NCI-H748 (cell line): ENCODE data around the gene CARD6.
"Not testable (repeated sequence)": the region's sequence is repeated elsewhere in the genome, so short reads cannot be mapped to it uniquely, and the experiment has no call there.

Experiments used
- DNase-seq: peaks from one replicate; lab custom pipeline; 2025; ENCODE audit not compliant: unreplicated experiment; lab: John Stamatoyannopoulos, UW

CARD6 gene, protein sequence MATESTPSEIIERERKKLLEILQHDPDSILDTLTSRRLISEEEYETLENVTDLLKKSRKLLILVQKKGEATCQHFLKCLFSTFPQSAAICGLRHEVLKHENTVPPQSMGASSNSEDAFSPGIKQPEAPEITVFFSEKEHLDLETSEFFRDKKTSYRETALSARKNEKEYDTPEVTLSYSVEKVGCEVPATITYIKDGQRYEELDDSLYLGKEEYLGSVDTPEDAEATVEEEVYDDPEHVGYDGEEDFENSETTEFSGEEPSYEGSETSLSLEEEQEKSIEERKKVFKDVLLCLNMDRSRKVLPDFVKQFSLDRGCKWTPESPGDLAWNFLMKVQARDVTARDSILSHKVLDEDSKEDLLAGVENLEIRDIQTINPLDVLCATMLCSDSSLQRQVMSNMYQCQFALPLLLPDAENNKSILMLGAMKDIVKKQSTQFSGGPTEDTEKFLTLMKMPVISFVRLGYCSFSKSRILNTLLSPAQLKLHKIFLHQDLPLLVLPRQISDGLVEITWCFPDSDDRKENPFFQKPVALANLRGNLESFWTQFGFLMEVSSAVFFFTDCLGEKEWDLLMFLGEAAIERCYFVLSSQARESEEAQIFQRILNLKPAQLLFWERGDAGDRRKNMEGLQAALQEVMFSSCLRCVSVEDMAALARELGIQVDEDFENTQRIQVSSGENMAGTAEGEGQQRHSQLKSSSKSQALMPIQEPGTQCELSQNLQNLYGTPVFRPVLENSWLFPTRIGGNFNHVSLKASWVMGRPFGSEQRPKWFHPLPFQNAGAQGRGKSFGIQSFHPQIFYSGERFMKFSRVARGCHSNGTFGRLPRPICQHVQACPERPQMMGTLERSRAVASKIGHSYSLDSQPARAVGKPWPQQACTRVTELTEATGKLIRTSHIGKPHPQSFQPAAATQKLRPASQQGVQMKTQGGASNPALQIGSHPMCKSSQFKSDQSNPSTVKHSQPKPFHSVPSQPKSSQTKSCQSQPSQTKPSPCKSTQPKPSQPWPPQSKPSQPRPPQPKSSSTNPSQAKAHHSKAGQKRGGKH

DNA sequence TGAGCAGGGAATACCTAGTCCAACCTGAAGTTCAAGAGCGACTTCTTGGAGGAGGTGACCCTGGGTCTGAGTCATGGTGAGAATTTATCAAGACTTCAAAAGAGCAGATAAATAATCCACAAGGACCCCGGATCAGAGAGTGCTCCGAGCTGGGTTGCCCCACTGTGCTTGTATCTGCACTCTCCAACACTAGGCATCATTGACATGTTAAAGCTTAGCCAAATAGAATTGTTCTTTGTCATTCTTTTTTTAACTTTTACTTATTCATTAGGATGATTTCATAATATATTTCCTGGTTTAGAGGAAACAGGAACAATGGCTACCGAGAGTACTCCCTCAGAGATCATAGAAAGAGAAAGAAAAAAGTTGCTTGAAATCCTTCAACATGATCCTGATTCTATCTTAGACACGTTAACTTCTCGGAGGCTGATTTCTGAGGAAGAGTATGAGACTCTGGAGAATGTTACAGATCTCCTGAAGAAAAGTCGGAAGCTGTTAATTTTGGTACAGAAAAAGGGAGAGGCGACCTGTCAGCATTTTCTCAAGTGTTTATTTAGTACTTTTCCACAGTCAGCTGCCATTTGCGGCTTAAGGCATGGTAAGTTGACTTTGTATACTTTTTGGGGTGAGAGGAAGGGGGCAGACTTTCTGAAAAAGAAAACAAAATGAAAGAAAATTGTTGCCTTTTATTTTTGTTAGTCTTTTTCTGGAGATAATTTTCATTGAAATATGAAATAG lies at the start of gene CARD6:
Gene CARD6, plus strand, starts transcription at position 300 of the 738 bp plus-strand sequence. Its CDS starts 16 bp downstream, at position 316.
- DNase-seq = peak; percentile 54

DNA sequence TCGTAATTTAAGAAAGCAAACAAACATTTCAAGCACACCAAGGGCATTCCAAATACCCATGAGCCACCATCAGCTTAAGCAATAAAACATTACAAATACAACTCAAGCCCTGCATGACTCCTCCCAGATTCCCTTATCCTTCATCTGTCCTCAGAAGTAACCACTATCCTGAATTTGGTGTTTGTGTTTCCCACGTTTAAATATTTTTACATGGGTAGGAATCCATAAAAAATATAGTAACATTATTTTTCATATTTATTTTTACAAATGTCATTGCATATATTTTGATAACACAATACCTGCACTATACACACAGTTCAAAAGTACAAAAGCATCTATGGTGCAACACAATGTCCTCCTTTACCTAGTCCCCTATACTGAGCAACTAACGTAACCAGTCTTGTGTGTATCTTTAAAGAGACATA lies 49.4 kb upstream of the CARD6 start:
- DNase-seq = no peak

DNA sequence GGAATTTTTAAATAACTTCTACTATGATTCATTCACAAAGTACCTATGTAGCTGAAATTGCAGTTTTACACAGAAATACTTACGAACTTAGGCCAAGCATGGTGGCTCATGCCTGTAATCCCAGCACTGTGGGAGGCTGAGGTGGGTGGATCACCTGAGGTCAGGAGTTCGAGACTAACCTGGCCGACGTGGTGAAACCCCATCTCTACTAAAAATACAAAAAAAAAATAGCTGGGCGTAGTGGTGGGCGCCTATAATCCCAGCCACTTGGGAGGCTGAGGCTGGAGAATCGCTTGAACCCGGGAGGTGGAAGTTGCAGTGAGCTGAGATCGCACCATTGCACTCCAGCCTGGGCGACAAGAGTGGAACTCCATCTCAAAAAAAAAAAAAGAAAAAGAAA lies 48.5 kb upstream of the CARD6 start:
- DNase-seq = not testable (repeated sequence)

DNA sequence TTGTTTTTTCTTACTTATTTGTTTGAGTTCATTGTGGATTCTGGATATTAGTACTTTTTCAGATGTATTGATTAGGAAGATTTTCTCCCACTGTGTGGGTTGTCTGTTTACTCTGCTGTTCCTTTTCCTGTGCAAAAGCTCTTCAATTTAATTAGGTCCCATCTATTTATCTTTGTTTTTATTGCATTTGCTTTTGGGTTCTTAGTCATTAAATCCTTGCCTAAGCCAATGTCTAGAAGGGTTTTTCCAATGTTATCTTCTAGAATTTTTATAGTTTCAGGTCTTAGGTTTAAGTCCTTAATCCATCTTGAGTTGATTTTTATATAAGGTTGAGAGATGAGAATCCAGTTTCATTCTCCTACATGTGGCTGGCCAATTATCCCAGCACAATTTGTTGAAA lies 46.8 kb upstream of the CARD6 start:
- not testable (repeated sequence) for DNase-seq

DNA sequence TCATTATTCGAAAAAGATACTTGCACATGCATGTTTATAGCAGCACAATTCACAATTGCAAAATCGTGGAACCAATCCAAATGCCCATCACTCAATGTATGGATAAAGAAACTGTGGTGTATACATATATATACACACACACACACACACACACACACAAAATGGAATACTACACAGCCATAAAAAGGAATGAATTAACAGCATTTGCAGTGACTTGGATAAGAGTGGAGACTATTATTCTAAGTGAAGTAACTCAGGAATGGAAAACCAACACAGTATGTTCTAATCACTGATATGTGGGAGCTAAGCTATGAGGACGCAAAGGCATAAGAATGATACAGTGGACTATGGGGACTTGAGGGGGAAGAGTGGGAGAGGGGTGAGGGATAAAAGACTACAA lies 46.3 kb upstream of the CARD6 start:
- DNase-seq = not testable (repeated sequence)

DNA sequence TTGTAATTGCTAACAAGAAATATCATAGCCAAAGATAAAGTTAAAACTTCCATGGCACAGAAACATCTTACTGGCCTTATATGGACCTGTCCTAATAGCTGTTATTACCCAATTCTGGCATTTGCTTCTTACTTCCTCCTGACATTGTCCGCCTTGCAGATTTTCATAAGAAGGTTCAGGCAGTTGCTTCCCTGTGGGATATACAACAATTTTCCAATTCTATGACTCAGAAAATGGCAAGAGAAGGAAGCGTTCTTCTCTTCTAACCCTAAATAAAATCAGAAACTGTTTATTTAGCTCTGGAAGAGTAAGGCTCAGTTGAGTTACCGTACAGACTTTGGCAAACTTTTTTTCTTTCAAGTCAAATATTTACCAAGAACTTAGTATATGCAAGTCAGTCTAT lies 44.7 kb upstream of the CARD6 start:
- peak; percentile 22 for DNase-seq

DNA sequence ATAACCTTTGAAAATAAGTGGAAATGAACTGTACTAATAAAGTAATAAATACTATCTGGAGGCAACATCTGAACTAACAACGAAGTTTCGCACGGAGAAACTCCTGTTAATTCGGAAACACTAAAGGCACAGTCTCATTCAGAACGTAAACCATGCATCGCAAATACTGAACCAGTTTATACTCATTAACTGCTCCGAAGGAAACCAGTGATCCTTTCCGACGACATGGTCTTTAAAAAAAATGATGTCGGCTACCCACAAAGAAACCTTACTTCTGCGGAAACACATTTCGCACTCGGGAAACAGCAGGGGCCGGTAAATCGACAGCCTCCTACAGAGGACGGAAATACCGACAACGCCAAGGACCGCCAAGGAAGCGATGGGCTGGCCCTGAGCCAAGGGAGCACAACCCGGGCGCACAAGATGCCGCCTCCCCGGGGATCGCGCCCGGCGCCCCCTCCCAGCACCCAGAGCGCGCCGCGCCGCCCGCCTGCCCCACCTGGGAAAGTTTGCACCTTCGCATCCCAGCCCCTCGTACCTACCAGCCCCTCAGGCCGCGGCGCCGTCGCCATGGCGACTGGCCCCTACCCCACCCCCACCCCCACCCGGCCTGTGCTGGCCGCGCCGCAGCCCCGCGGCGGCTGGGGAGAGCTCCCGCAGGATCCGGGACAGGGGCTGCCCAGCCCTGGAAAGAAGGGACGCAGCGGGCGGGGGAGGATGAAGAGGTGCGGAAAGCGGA lies 43.7 kb upstream of the CARD6 start:
- DNase-seq = peak; percentile 96

DNA sequence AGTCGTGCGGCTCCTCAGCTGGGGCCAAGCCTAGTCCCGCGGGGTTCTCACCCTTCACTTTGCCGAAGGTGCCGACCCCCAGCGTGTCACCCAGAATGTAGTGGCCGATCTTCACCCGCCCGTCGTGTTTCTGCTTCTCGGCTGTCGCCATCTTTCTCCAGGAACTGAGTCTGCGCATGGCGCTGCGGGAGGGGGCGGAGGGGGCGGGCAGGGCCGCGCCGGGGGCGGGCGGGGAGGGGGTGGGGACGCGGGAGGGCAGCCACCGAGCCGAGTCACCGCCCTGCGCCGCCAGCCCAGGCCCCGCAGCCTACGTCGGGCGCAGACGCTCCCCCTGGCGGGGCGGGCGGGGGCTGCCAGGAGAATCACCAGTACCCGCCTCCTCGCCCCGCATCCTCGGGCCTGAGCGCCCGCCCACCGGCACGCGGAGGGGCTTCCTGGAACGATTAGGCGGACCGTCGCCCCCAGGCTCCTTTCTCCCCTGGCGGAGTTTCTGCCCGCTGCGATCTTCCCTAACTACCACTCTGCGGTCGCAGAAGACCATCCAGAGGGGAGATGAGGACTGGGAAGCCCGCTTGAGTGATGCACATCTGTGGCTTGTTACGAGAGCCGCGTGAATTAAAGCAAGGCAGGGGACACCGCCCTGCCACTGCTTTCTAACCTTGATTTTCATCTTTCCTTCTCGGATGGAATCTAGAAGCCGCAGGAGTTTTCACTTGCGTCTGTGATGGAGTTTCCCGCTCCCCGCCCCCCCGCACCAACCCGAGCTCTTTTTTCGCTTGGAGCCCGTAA lies 43.0 kb upstream of the CARD6 start, which contains the start of gene PRKAA1:
Gene PRKAA1, minus strand, starts transcription at position 363 of the 789 bp plus-strand sequence. Its CDS starts 185 bp downstream, at position 178.
- DNase-seq = peak; percentile 97

DNA sequence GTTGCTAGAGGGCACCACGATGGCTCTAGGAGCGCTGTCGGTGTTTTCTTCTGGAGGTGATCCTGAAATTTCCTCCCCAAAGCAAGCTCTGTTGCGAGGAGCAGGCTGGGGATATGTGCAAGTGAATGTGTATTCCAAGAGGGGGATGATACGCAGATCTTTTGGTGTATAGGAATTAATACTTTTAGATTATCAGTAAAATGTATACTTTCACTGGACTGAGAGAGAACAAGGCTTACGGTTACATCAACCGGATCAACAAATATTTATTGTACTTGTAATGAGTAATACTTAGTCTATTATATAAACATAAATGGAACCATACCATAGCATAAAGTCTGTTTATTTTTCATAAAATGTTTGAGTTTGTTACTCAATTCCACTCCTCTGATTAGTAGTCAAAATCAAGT lies 42.4 kb upstream of the CARD6 start:
- DNase-seq = no peak

DNA sequence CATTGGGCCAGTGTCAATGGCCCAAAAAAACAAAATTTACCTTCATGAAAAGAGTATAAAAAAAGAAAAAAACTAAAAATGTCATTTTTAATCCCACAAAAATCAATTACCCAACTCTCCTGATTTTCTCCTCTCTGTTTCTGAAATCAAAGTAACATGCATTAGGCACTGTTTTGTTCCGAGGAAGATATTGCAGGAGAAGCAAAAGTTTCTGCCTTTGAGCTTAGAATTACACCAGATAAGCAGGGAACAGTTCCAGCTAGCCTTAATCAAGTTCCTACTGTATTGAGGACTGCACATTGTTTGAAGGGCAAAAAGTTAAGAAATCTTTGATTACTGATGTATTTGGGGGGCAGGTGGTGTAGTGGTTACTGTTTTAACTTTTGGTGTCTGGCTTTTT lies 41.9 kb upstream of the CARD6 start:
- DNase-seq = no peak

DNA sequence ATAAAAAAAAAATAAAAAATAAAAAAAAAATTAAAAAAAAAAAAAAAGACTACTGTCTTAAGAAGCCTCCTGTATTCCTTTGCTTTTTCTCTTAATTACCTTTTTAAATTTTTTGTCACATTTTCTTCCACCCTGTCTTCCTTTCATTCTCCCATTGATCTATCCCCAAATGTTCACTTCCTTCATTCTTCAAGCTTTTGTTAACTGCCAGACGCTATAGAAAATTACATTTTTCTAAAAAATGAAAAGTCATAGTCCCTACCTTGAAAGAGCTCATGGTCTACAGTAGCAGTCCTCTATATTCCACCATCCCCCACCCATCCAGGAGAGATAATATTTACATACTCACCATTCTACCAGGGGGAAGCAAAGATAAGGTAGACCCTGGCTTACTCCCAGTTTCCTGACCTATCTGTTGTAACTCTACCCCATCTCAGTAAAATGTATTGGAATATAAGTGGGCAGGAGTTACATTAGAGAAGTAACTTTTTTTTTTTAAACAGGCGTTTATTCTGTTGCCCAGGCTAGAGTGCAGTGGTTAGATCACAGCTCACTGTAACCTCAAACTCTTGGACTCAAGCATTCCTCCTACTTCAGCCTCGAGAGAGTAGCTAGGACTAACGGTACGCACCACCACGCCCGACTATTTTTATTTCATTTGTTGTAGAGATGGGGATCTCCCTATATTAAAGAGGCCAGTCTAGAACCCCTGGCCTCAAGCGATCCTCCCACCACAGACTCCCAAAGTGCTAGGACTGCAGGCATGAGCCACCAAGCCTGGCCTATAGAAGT lies 39.2 kb upstream of the CARD6 start:
- DNase-seq = no peak

DNA sequence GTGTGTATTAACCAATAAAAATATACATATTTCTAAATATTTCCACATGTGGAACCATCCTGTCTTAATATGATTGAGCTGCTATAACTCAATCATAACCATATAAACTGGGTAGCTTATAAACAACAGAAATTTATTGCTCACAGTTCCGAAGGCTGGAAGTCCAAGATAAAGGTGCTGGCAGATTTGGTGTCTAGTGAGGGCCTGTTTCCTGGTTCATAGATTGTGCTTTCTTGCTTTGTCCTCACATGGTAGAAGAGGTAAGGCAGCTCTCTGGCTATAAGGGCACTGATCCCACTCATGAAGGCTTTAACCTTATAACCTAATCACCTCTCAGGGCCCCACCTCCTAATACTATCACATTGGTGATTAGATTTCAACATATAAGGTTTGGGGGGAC lies 29.0 kb upstream of the CARD6 start:
- DNase-seq = no peak

DNA sequence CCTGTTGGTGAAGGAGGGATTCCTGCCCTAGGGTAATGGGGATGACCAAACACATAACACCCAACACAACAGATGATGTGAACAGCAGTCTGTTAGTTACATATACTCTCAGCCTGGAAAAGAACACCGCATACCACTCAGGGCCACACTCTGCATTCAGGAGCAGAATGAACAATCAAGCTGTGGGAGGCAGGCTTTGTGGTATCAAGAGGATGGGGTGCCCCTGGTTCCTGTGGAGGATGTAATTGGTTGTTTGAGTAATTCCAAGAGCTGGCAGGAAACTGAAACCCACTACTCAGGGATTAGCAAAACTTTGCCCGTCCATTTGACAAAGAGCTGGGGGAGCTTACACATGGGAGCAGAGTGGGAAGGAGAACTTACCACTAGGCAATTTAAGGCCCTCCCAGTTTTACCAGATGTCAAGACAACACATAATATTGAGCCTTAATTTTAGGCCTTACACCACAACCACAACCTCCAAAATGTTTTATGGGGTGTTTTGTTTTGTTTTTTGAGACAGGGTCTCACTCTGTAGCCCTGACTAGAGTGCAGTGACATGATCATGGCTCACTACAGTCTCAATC lies 27.4 kb upstream of the CARD6 start:
- no peak for DNase-seq

DNA sequence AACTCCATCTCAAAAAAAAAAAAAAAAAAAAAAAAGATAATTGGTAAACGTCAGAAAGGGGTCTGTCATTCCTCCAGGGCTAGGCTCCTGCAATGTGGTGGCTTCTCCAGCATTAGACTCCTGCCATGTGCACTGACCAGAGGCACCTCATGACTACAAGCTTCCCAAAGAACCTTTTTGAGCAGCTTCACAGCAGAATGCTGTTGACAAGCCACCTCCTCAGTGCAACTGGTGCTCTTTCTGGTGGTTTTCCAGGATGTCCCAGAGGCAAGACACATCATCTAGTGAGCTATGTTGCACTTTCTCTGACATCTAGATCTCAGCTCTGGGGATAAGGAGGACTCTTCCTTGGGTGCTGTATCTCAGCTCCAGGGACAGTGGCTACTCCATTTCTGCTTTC lies 17.7 kb upstream of the CARD6 start:
- DNase-seq = no peak

DNA sequence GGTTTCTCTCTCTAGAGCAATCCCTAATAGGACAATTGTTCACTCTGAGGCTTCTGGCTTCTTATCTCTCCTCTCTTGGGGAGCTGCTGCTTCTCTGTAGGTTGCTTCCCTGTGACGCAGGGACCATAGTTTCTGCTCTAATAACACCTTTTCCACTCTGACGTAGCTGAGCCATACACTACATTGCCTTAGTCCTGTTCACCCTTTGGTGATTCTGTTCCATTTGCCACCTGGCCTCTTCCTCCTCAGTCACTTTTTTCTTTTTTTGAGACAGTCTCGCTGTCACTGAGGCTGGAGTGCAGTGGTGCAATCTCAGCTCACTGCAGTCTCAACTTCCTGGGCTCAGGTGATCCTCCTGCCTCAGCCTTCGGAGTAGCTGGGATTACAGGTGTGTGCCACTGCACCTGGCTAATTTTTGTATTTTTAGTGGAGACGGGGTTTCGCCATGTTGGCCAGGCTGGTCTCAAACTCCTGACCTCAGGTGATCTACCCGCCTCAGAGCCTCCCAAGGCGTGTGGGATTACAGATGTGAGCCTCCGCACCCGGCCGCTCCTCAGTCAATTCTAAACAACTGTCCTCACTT lies 15.6 kb upstream of the CARD6 start:
- not testable (repeated sequence) for DNase-seq

DNA sequence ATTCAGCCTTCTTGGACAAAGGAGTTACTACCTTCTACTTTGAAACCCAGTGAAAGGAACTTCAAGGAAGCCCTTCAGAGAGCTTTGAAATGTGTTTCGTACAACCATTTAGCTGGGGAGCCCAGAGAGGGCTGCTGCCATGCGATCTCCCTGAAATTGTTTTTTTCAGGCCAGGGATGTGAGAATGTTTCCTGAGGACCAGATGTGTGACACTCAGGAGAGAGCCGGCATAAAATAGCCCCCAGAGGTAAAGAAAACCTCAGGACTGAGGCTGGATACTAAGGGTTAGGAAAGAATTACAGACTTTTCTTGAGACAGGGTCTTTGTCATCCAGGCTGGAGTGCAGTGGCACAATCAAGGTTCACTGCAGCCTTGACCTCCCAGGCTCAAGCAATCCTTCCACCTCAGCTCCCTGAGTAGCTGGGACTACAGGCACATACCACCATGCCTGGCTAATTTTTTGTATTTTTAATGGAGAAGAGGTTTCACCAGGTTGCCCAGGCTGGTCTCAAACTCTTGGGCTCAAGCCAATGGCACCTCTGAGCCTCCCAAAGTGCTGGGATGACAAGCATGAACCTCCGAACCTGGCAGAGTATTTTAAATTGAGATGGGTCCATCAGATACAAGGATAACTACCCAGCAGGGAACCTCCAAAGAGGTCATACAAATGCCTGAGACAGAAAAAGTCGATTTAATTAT lies 14.5 kb upstream of the CARD6 start:
- no peak for DNase-seq
